Skeletal muscle cell (primary cell): ENCODE data around the gene SLC34A1.
"Not testable (repeated sequence)": the region's sequence is repeated elsewhere in the genome, so short reads cannot be mapped to it uniquely, and the experiment has no call there.

Experiments
- DNase-seq: peaks from one replicate; pipeline ENCODE4 v3.0.0-alpha.2; 2010; ENCODE audit warnings: low read depth
- H3K4me3 ChIP-seq: 2 replicates; pipeline ENCODE4 v1.5.1; 2011; ENCODE audit warnings: low read depth, mild to moderate bottlenecking, control low read depth, low read length, moderate library complexity

Gene SLC34A1

DNA sequence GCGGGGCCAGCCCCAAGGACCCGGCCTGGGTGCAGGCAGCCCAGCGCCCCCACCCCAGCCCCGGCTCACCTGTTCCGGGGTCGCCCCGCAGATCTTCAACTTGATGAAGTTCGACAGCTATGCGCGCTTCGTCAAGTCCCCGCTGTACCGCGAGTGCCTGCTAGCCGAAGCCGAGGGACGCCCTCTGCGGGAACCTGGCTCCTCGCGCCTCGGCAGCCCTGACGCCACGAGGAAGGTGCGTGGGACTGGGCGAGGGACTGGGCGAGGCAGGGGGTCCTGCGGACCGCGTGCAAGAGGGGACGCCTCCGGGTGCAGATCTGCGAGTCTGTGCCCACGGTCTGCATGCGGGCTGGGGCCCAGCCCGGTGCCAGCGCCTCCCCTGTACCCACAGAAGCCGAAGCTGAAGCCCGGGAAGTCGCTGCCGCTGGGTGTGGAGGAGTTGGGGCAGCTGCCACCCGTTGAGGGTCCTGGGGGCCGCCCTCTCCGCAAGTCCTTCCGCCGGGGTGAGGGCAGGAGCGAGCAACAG, 16.8 kb upstream of the SLC34A1 start:
- no peak for DNase-seq
- H3K4me3 ChIP-seq = peak overlapping the region; percentile 47

DNA sequence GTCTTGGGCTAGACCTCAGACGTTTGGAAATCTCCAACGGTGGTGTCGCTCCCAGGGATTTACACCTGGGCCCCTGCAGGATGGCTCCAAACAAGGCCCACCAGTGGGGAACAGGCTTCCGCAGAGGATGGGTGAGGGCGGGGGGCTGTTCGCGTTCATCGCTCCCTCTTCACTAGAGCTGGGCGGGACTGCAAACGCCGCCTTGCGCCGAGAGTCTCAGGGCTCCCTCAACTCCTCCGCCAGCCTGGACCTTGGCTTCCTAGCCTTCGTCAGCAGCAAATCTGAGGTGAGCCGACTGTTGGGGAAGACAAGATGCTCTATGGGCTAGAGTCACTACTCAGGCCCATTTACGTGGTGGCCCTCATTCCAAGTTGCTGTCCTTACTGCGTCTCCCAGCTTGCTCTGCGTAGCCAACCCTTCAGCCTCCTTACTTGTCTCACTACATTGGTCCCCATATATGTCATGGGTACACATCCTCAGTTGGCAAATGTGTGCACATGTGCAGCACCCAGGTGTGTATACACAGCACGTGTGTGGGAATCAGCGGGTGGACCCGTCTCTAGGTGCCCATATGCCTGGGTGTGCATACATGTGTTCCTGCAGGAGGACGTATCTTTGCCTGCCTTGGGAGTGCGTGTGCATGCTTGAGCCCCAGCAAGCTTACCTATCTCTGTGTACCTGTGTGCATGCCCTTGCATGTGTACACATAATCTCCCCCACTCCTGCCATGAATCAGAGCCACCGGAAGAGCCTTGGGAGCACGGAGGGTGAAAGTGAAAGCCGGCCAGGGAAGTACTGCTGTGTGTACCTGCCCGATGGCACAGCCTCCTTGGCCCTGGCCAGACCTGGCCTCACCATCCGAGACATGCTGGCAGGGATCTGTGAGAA, 16.0 kb upstream of the SLC34A1 start:
- DNase-seq = no peak
- H3K4me3 ChIP-seq = peak overlapping the region; percentile 47

DNA sequence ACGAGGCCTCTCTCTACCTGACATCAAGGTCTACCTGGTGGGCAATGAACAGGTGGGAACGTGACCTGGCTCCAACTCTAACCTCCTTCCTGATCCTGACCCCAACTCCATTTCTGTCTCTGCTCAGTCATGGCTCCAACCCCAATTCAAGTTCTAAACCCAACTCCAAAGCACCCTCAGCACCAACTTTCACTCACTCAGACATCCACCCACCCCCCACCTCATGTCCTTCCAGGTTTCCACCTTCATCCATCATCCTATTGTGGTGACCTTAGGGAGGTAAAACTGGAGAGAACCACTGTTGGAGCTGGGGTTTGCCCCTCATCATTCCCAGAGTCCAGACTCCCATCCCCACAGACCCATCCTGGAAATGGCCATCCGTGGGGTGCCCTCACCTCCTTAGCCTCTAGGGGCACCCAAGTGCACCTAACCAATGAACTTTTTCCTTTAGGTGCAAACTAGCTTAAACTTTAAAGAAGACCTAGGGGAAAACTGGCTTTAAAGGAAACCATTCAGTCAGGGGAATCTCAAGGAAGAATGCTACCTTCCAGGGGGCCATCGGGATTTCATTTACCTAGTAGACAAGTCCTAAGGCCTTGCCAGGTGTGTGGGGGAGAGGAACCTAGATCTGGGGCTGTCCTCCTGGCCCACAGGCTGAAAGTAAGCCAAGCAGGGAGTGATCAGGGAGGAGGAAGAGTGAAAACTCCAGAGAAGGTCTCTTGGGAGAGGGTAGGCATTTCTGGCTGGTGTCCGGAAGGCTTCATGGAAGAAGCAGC, 15.2 kb upstream of the SLC34A1 start:
- no peak for DNase-seq
- no peak overlapping the region for H3K4me3 ChIP-seq

DNA sequence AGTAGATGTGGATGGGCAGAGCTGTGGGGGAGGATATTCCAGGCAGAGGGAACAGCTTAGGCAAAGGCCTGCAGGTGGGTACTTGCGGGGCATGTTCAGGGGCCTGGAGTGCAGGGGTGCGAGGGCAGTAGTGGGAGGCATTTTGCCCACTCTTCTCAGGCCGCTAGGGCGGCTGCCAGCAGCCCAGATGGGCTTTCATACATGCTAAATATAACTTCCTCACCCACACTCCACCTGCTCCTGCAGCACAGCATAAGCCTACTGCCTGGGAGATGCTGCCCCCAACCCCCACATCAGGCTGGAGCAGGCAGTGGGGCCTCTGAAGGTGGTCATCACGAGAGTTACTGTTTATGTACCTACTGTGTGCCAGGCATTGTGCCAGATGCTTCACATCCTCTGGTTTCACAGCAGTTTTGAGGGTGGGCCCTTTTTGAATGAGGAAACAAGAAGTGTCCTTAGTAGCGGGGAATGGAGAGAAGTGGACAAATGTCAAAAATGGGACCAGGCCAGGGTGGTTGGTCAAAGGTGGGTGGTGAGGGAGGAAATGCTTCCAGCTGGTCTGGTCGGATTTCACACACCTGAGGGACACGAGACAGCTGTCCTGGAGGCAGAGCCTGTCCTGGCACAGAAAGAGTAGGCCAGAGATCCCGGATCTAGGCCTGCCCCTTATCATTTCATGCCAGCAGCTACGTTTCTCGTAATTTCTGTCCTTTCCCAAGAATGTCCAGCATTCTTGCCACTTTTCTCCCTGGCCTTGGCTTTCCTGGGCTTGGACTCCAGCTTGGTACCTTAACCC, 14.4 kb upstream of the SLC34A1 start:
- no peak overlapping the region for H3K4me3 ChIP-seq
- DNase-seq = no peak

DNA sequence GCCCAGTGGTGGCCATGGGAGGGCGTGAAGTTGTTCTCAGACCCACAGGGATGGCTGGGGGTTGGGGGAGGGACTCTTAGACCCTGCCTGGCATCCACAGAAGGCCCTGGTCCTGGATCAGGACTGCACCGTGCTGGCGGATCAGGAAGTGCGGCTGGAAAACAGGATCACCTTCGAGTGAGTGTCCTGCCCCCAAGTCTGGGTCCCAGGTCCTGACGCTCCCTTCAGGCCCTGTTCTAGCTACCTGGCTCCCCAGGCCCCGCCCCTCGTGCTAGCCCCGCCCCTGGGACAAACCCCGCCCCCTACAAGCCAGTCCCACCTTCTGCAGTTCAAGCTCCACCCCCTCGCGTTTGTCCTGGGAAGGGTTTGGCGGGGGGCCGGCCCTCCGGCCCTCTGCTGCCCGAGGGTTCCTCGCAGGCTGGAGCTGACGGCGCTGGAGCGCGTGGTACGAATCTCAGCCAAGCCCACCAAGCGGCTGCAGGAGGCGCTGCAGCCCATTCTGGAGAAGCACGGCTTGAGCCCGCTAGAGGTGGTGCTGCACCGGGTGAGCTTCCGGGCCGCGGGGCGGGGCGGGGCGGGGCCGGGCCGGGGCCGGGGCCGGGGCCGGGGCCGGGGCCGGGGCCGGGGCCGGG, 13.6 kb upstream of the SLC34A1 start:
- DNase-seq = peak; percentile 51
- H3K4me3 ChIP-seq = peak overlapping the region; percentile 55

DNA sequence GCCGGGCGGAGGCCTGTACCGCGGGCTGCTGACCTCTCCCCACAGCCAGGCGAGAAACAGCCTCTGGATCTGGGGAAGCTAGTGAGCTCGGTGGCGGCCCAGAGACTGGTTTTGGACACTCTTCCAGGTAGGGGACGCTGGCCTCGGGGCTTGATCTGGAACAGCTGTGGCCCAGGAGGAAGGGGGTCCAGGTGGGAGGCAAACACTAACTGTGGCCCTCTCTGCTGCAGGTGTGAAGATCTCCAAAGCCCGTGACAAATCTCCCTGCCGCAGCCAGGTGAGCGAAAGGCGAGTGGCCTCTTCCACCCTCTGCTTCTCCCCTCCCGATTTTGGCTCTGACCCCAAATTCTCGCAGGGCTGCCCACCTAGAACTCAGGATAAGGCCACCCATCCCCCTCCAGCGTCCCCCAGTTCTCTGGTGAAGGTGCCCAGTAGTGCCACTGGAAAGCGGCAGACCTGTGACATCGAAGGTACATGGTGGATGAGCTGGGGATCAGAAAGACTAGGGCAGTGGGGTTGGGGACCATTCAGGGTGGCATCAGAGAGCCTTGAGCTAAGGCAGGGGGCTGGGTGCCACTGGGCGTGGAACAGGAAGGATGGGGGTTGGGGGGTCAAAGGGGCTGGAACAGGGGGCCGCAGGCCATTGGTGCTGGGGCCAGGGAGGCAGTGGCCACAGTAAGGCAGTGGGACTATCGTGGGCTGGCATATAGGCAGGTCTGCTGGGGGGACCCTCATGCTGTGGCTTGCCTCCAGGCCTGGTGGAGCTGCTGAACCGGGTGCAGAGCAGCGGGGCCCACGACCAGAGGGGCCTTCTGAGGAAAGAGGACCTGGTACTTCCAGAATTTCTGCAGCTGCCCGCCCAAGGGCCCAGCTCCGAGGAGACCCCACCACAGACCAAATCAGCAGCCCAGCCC, 12.9 kb upstream of the SLC34A1 start:
- DNase-seq = no peak
- peak overlapping the region; percentile 55 for H3K4me3 ChIP-seq

DNA sequence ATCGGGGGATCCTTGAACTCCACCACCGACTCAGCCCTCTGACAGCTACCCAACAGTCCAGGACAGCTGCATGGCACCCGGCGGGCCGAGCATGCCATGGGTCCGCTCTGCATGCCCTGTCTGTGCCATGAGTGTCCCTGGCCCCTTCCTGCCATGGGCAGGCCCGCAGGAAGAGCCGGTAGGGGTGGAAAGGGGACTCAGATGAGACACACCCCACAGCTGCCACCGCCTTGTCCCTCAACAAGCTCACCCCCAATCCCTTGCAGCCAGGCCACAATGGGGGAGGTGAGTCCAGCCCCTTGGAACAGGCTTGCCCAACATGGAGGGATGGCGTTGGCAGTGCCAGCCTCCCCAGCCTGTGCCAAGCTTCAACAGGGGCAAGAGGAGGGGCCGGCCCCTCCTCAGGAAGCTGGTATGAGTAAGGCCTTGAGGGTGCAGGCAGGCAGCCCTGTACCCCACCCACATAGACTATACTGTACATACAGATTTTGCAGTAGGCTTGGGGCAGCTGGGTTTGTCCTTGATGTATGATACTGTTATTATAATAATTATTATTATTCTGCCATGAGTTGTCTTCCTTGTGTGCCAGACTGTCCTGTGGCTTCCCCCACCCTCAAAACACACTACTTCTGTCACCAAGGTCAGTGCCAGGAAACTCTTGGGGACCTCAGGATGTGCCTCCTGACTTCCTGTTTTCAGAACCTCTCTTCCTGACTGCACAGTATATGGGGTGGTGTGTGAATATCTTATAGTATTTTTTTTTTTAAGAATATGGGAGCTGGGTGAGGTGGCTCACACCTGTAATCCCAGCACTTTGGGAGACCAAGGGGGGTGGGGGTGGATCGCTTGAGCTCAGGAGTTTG, 12.0 kb upstream of the SLC34A1 start:
- DNase-seq = no peak
- H3K4me3 ChIP-seq = no peak overlapping the region

DNA sequence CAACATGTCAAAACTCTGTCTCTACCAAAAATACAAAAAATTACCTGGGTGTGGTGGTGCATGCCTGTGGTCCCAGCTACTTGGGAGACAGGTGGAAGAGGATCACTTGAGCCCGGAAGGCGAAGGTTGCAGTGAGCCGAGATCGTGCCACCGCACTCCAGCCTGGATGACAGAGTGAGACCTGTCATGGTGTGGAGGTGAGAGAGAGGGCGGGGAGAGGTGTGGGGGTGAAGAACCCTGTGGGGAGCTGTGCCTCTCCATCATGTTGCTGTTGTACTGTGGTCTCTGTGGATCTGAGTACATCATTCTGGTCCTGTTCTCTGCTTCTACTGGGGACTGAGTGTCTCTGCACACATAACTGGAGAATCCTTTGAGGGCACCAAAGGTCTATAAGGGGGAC, 11.3 kb upstream of the SLC34A1 start:
- no peak for DNase-seq
- H3K4me3 ChIP-seq = no peak overlapping the region

DNA sequence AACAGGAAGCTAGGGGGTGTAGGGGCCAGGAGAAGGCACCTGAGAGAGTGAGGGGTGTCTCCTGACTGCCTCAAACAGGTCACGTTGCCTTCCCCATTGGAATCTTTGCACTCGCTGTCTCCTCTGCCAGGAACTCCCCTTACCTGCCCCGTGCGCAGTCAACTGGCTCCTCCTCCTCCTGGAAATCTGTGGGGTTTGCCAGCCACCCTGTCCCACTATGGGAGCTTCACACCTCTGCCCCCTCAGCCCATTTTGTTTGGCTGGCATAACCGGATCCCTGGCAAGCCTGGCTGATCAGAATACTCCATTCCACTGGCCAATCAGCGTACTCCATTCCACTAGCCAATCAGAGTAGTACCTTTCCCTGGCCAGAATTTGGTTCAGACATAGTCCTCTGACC, 10.4 kb upstream of the SLC34A1 start:
- no peak overlapping the region for H3K4me3 ChIP-seq
- no peak for DNase-seq

DNA sequence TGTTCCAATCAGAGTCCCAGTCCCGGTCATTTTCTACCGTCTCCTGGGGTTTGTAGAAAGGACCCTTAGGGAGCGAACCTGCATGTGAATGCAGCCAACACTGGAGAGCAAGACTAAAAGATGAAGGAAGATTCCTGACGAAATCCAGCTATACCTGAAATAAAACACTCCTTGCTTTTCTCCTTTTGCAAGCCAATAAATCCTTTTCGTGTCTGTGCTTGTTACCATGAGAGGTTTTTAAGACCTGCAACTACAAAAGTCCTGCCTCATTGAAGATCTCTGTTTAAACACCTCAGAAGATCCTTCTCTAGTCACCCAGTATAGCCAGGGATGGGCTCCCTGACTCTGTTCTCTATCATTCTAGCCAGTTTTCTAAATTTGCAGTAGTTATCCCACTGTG, 10.0 kb upstream of the SLC34A1 start:
- no peak for DNase-seq
- H3K4me3 ChIP-seq = no peak overlapping the region

DNA sequence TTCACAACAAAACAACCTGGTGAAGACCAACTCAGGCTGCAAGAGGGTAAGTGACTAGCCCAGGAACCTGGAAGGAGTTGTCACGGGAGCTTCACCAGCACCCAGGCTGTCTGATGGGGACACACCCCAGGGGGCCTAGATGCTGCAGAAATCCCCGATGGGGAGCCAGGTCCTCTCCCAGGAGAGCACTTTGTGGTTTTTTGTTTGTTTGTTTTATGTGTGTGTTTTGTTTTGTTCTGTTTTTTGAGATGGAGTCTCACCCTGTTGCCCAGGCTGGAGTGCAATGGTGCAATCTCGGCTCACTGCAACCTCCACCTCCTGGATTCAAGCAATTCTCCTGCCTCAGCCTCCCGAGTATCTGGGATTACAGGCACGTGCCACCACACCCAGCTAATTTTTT, 8.7 kb upstream of the SLC34A1 start:
- not testable (repeated sequence) for DNase-seq, H3K4me3 ChIP-seq

DNA sequence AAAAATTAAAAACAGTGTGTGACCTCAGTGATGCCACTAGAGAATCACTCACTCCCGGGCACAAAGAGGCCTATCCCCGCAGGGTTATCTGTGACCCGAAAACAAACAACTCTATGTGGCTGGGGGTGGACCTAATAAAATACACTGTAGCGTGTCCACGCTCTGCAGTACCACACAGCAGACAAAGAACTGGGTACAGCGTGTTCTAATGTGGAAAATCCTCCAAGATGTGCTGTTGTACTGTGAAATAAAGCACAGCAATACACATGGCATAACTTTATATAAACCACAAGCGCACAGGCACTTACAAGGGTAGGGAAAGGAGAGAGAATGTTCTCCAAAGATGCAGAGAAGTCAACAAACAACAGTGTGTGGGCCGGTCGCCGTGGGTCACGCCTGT, 8.1 kb upstream of the SLC34A1 start:
- DNase-seq = no peak
- H3K4me3 ChIP-seq = no peak overlapping the region

DNA sequence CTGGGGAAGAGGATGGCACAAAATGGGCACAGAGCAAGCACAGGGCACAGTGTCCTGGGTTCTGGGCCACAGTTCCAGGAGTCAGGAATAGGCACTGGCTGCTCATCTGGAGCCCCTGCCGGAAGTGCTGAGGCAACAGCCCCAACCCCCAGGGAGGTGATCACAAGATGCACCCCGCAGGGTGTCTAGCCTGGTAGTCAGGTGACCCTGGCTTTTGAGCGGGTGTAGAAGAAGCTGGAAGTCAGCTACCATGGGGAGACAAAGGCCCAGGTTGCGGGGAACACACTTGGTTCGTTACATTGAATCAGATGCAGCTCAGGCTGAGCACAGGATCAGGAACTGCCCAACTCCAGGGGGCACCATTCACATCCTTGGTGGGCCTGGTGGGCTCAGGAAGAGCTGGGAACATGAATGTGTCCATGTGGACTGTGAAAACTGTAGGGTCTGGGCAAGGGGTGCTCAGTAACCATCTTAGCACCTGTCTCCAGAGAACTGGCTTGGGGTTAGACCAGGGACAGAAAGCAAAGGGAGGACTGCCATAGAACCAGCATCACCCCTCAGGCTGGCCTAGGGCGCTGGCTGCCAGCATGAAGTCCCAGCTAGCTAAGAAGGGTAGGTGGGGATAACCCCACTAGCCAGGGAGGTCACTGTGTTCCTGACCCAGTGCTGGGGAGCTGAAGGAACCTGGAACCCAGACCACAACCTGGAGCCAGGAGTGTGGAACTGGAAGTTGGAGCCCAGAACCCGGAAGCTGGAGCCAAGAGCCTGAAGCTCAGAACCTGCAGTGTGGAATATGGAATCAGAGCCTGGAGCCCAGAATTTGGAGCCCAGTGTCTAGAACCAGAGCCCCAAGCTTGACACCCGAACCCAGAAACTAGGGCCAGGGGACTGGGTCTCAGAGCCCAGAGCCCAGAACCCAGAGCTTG, 6.1 kb upstream of the SLC34A1 start:
- DNase-seq = no peak
- H3K4me3 ChIP-seq = no peak overlapping the region

DNA sequence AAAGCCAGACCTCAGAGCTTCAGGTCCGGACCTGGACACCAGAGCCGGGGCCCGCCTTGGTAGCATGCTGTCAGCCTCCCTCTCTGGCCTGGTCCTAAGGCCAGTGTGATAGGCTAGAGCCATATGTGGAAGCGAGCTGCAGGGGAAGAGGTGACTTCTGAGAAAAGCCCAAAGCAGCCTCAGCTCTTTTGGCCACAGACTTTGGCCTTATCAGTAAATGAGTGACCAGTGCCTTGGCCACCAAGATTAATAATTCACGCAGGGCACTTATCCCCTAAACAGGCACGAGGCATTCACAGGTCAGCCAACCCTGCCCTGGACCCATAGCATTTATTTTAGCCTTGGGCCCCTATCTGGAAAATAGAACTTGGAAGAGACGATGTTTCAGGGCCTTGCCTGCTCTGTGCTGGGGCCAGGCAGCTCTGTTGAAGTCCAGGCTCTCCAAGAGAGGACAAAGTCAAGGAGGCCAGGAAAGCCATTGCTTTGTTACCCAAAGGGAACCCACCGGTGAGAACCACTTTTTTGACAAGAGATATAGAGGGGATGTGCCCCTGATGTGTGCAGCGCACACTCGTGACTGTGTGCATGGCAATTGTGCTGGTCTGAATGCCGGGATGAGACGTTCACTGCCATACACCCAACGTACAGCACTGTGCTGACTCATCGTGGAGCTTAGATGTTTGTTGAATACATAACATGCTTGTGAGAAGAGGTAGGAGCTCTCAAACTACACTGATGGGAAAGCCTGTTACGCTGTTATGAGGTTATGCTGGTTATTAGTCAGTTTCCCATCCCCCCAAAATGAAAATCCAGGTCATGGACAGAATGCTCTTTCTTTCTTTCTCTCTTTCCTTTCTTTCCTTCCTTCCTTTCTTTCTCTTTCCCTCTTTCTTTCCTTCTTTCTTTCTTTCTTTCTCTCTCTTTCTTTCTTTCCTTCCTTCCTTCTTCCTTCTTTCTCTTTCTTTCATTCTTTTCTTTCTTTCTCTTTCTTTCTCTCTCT, 5.0 kb upstream of the SLC34A1 start:
- no peak overlapping the region for H3K4me3 ChIP-seq
- peak; percentile 66 for DNase-seq

DNA sequence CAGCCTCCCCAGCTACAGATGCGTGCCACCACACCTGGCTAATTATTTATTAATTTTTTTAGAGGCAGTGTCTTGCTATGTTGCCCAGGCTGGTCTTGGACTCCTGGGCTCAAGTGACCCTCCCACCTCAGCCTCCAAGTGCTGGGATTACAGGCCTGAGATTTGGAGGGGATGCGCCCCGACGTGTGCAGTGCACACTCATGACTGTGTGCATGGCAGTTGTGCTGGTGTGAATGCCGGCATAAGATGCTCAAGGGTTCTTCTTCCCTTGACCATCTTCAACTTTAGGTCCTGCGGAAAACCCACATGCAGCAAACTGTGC, 3.5 kb upstream of the SLC34A1 start:
- DNase-seq = no peak
- no peak overlapping the region for H3K4me3 ChIP-seq
